GM12892 (cell line): ENCODE results near the gene SP110.

Experiments used
- POLR2A ChIP-seq: IDR thresholded peaks from 2 replicates; pipeline ENCODE4 v1.6.1; 2011; ENCODE audit warnings: low read depth, low read length, control low read depth
- POLR2AphosphoS5 ChIP-seq: IDR thresholded peaks from 2 replicates; pipeline ENCODE4 v1.6.1; 2011; ENCODE audit warnings: low read depth, low read length, control low read depth
- TAF1 ChIP-seq: IDR thresholded peaks from 2 replicates; pipeline ENCODE4 v1.6.1; 2011; ENCODE audit warnings: low read depth, mild to moderate bottlenecking, control low read depth, low read length, borderline replicate concordance

- TF ChIP-seq POLR2AphosphoS5, result no peak
- TF ChIP-seq POLR2A, result no peak
- TF ChIP-seq TAF1, result no peak
Measured at GRCh38 chr2:230221493-230221892, 1.7 kb upstream of the SP110 start.
